ENCODE results near the gene CPEB1. TPM values are rescaled to one million over a fixed set of nuclear protein-coding genes. Genes with fewer than 3 reads are reported as not detected.
"Not testable (repeated sequence)": the region's sequence is repeated elsewhere in the genome, so short reads cannot be mapped to it uniquely, and the experiment has no call there.

Gene CPEB1
- total RNA-seq, 1 experiment from 2014 or later = not detected

GRCh38 chr15:82530006-82530405, 117.2 kb downstream of the CPEB1 start:
- no peak for DNase-seq (ENCODE audit: low spot score)

DNA sequence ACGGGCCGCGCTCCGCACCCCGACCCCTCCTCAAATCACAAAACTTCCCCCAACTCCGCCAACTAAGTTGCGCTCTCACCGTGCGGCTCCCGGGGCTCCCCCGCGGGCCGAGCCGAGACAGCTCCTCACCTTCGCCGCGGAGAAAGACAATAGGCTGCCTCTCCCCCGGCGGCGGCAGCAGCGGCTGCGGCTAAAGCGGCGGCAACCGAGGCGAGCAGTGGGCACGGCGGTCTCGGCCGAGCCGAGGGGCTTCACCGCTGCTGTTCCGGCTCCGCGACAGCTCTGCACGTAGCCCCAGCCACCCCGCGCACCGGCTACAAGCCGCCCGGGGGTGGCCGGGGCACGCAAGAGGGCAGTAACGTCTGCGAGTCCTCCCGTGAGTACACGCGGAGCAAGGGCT, 133.6 kb downstream of the CPEB1 start:
- not testable (repeated sequence) for DNase-seq (ENCODE audit: low spot score)

- DNase-seq (ENCODE audit: low spot score) = not testable (repeated sequence)
These were observed 139.5 kb downstream of the CPEB1 start for GRCh38 chr15:82507693-82508092.

DNA sequence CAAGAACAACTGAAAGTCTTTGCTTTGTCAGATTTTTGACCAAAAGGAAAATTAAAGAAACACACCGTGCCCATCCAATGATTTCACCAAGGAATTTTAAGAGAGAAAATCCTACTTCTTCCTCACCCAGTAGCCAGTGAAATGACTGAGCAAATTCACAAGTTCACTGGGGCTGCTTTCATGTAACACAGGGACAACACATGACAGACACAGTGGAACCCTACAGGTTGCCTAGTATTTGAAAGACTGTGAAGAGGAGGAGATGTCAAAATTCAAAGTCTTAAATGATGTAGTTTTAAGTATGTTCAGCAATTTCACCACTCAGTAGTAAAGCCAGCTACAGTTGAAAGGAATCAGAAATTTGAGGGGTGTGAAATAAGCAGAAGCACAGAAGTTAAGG, 140.1 kb downstream of the CPEB1 start:
- not testable (repeated sequence) for DNase-seq (ENCODE audit: low spot score)

DNA sequence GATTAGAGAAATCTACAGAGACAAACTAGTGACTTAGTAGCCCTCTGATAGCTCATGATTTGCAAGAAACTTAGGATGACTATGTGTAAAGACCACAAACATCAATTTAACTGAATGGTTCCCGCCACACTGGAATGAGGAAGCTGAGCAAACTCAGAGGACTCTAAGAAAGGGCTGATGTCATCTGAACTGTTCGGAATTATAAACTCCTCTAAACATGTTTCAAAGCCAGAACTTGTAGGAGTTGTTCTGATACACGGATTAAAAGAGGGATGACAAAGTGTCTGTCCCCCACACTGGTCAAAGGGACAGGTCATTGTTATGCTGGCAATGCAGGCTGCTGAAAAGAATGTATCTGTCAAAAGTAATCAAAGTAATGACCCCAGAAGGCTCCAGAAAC, 141.3 kb downstream of the CPEB1 start:
- DNase-seq (ENCODE audit: low spot score) = not testable (repeated sequence)

- DNase-seq (ENCODE audit: low spot score) = not testable (repeated sequence)
These were observed 143.1 kb downstream of the CPEB1 start for GRCh38 chr15:82504074-82504473.

DNA sequence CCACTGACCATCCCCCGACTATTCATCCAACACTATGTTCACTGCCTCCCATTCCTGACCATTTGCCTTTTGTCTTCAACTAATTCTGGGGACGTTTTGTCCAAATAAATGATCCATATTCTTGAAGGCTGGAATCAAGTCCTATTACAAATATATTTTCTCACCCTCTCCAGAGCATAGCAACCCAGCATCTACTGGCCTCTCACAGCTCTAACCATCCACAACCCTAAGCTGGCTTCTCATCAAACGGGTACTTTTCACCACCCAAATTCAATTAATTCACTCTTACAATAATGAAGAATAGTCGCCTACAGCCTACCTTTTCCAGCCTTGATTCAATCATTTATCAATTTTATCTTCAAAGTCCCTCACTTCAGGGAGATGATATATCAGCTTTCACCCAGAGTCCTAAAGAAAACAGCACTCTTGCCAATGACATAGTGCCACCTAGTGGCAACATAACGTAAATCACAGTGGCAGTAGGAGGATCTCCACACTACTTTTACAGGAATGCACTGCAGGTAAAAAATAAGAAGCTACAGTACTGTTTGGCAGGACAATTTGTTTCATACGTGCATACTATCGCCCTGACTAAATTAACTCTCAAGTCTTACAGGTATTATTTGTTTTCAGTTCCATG, 144.3 kb downstream of the CPEB1 start:
- DNase-seq (ENCODE audit: low spot score) = not testable (repeated sequence)

DNA sequence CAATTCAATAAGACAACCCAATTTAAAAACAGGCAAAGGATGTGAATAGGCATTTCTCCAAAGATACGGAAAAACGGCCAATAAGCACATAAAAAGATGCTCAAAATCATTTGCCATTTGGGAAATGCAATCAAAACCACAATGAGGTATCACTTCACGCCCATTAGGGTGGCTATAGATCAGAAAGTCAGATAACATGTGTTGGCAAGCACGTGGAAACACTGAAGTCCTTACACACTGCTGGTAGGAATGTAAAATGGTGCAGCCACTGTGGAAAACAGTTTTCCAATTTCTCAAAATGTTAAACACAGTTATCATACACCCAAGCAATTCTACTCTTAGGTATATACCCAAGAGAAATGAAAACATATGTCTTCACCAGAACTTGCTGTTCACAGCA, 146.4 kb downstream of the CPEB1 start:
- peak; percentile 0 for DNase-seq (ENCODE audit: low spot score)

DNA sequence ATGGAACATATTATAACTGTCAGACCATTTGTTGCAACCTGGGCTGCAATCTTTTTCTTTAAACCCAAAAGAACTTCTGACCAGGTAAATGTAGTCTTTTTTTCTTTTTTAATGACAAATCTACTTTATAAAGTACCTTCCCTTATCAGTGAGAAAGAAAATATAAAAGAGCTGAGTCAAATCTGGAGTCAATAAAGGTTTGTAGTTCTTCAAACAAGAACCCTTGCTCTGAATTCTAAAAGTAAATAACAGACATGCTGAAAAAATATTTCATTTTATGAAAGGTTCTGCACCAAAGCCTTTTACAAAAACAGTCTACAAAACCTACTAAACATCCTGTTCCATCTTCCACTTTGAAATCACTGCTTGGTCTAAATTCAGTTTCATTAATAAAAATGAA, 149.2 kb downstream of the CPEB1 start:
- DNase-seq (ENCODE audit: low spot score) = not testable (repeated sequence)

Other genes with a start within 250 kb of the CPEB1 start
- gene GOLGA6L9, start 217.5 kb downstream of the CPEB1 start, total RNA-seq (2014; rRNA removed; shearing (Covaris generic)) = 2.5 and 2.9 TPM in 2 replicates
- 3,753 and 4,531 TPM in 2 replicates for gene RPS17, start 106.9 kb downstream of the CPEB1 start, total RNA-seq (2014; rRNA removed; shearing (Covaris generic))
- not detected in 2 replicates for gene AP3B2, start 62.5 kb upstream of the CPEB1 start, total RNA-seq (2014; rRNA removed; shearing (Covaris generic))
- gene FSD2, start 158.7 kb upstream of the CPEB1 start, total RNA-seq (2014; rRNA removed; shearing (Covaris generic)) = not detected in 2 replicates
- gene WHAMM, start 162.3 kb upstream of the CPEB1 start, total RNA-seq (2014; rRNA removed; shearing (Covaris generic)) = 5.2 and 6.4 TPM in 2 replicates

All from HT-29 (cell line).